Measurements from ENCODE around the gene CCDC85A. TPM values are rescaled to one million over a fixed set of nuclear protein-coding genes. Genes with fewer than 3 reads are reported as not detected.
A peak's percentile ranks its signal among the peaks of the same experiment; 100 is the strongest.

Gene CCDC85A
- total RNA-seq, 4 donors from 2014 or later, result 2.7 to 3.7 (median 3.6) TPM

- intact Hi-C loops (cut with DNase I; ENCODE audit: low total_unique reads), result loop anchor here (10.0 kb wide), 1 partner anchor 1330 kb away; no protein-coding TSS in a partner anchor
- peak overlapping the region; percentile 63 for H3K4me3 ChIP-seq (ENCODE audit: low read depth, poor library complexity, severe bottlenecking)
- 0 to 1% methylated on average over 21 to 24 of the region's 24 CpGs for WGBS, 2 donors
- TF ChIP-seq CTCF (IDR thresholded peaks at IDR 0.05) (no peak), POLR2A (IDR thresholded peaks at IDR 0.05) (no peak)
- DNase-seq (ENCODE audit: low spot score in 2 of 2), result peak in 1 of 2 donors; percentile 89
Measured at GRCh38 chr2:56185101-56185581, 1.4 kb downstream of the CCDC85A start.

- WGBS, 2 donors, result 4 to 5% methylated on average over 11 of the region's 11 CpGs
- peak; percentile 33 to 87 for DNase-seq (ENCODE audit: low spot score in 2 of 2)
- peak overlapping the region; percentile 63 for H3K4me3 ChIP-seq (ENCODE audit: low read depth, poor library complexity, severe bottlenecking)
- TF ChIP-seq CTCF (IDR thresholded peaks at IDR 0.05) (no peak), POLR2A (IDR thresholded peaks at IDR 0.05) (no peak)
- intact Hi-C loops (cut with DNase I; ENCODE audit: low total_unique reads), result loop anchor here (10.0 kb wide), 1 partner anchor 1329 kb away; no protein-coding TSS in a partner anchor
Measured at GRCh38 chr2:56185582-56186046, 1.8 kb downstream of the CCDC85A start.

GRCh38 chr2:56191617-56192016 is 7.8 kb downstream of the CCDC85A start:
- intact Hi-C loops (cut with DNase I; ENCODE audit: low total_unique reads), result no loop called here
- DNase-seq (ENCODE audit: low spot score in 2 of 2), result no peak
- TF ChIP-seq CTCF (IDR thresholded peaks at IDR 0.05), result no peak
- TF ChIP-seq POLR2A (IDR thresholded peaks at IDR 0.05), result no peak
- H3K4me3 ChIP-seq (ENCODE audit: low read depth, poor library complexity, severe bottlenecking), result no peak overlapping the region

GRCh38 chr2:56192664-56193305 is 9.0 kb downstream of the CCDC85A start:
- no peak overlapping the region for H3K4me3 ChIP-seq (ENCODE audit: low read depth, poor library complexity, severe bottlenecking)
- no peak for DNase-seq (ENCODE audit: low spot score in 2 of 2)
- TF ChIP-seq POLR2A (IDR thresholded peaks at IDR 0.05) (no peak), CTCF (IDR thresholded peaks at IDR 0.05) (no peak)
- WGBS, 2 donors, result 92 to 98% methylated on average over 18 to 29 of the region's 29 CpGs
- intact Hi-C loops (cut with DNase I; ENCODE audit: low total_unique reads), result no loop called here

DNA sequence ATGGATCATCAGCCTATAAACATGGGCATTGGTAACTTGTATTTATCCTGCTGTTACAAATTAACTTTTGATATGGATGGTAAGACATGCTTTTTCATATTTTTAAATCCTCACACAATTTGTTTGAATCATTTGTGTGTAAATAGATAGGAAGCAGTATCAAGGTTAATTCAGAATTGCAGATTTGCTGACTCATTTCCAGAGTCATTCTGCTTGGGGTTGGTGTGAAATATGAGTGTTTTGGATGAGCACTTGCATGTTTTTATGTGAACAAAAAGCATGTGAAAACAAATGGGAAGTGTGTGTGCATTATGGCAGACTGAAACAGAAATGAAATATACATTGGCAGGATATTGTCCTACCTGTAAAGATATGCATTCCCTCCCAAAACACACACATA is 11.8 kb downstream of the CCDC85A start:
- no peak for DNase-seq (ENCODE audit: low spot score in 2 of 2)
- no peak overlapping the region for H3K4me3 ChIP-seq (ENCODE audit: low read depth, poor library complexity, severe bottlenecking)
- TF ChIP-seq POLR2A (IDR thresholded peaks at IDR 0.05) (no peak), CTCF (IDR thresholded peaks at IDR 0.05) (no peak)
- intact Hi-C loops (cut with DNase I; ENCODE audit: low total_unique reads), result no loop called here

DNA sequence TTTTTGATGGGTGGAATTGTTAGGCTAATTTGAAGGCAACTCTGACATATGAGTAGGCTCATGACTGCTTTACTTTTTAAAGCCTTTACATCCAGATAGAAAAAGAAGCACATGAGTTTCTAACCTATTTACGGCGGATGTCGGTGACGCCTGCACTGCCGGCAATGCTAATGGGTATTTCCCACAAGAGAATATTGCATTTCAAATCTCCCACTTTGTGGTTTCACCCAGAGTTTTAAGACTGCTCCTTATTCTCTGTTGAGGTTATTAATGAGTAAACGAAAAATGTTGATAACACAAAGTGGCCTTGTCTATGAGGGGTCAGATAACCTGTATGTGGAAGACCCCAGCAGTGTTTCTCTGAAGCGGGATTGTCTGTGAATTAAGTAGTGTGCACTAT is 14.0 kb downstream of the CCDC85A start:
- WGBS, 2 donors, result 91 to 94% methylated on average over 7 of the region's 7 CpGs
- no peak for DNase-seq (ENCODE audit: low spot score in 2 of 2)
- intact Hi-C loops (cut with DNase I; ENCODE audit: low total_unique reads), result no loop called here

More for the DNA sequence above, 14.0 kb downstream of the CCDC85A start:
- no peak overlapping the region for H3K4me3 ChIP-seq (ENCODE audit: low read depth, poor library complexity, severe bottlenecking)
- no peak for TF ChIP-seq CTCF (IDR thresholded peaks at IDR 0.05)
- no peak for TF ChIP-seq POLR2A (IDR thresholded peaks at IDR 0.05)

Measured in lower leg skin (tissue), 4 donors.